DND-41 (cell line): ENCODE measurements around the gene MINPP1.
"Not testable (repeated sequence)": the region's sequence is repeated elsewhere in the genome, so short reads cannot be mapped to it uniquely, and the experiment has no call there.

Source experiments
- ATAC-seq: fragments of 200-7000 bp; cut with Tn5 transposase; 3 replicates; pipeline ENCODE4 v1.9.1; 2021; ENCODE audit warnings: low read depth; ENCODE audit not compliant: insufficient read depth
- DNase-seq: peaks from one replicate; pipeline ENCODE4 v3.0.0-alpha.2; 2020
- H2AFZ ChIP-seq: 2 replicates; pipeline ENCODE4 v1.6.0; 2012; ENCODE audit warnings: low read depth, low read length
- H3K27ac ChIP-seq: 2 replicates; pipeline ENCODE4 v1.5.1; 2012; ENCODE audit warnings: low read length, inconsistent platforms
- H3K27me3 ChIP-seq: fragments of 200-600 bp; sonication (generic); 2 replicates; pipeline ENCODE4 v1.6.0; 2012; ENCODE audit warnings: low read length, mild to moderate bottlenecking, inconsistent platforms; ENCODE audit not compliant: insufficient read depth, poor library complexity
- H3K36me3 ChIP-seq: 2 replicates; pipeline ENCODE4 v1.5.1; 2012; ENCODE audit warnings: low read length, inconsistent platforms; ENCODE audit not compliant: insufficient read depth
- H3K4me1 ChIP-seq: 2 replicates; pipeline ENCODE4 v1.5.1; 2012; ENCODE audit warnings: mild to moderate bottlenecking, low read length; ENCODE audit not compliant: insufficient read depth
- H3K4me2 ChIP-seq: 2 replicates; pipeline ENCODE4 v1.6.0; 2012; ENCODE audit warnings: mild to moderate bottlenecking, moderate library complexity, low read length, inconsistent platforms; ENCODE audit not compliant: insufficient read depth
- H3K4me3 ChIP-seq, 2 experiments: fragments of 200-600 bp in 1 of 2; shearing (Covaris generic) in 1 of 2; 2 replicates each; pipeline ENCODE4 v1.5.1; 2012 to 2016; ENCODE audit warnings: inconsistent platforms in 2 of 2, low read length in 2 of 2, mild to moderate bottlenecking in 2 of 2, low read depth in 1 of 2, moderate library complexity in 1 of 2
- H3K79me2 ChIP-seq: 2 replicates; pipeline ENCODE4 v1.6.0; 2012; ENCODE audit warnings: low read length, inconsistent platforms; ENCODE audit not compliant: insufficient read depth
- H3K9ac ChIP-seq: 2 replicates; pipeline ENCODE4 v1.6.0; 2012; ENCODE audit warnings: low read depth, mild to moderate bottlenecking, inconsistent platforms, low read length, moderate library complexity
- H3K9me3 ChIP-seq: 2 replicates; pipeline ENCODE4 v1.5.1; 2012; ENCODE audit warnings: low read length, moderate library complexity, mild to moderate bottlenecking, inconsistent platforms; ENCODE audit not compliant: insufficient read depth, severe bottlenecking
- H4K20me1 ChIP-seq: 2 replicates; pipeline ENCODE4 v1.6.0; 2012; ENCODE audit warnings: low read length; ENCODE audit not compliant: insufficient read depth
- EZH2 ChIP-seq: IDR thresholded peaks from 3 replicates; pipeline ENCODE4 v1.6.1; 2012; ENCODE audit warnings: borderline replicate concordance, low read depth, mild to moderate bottlenecking, moderate library complexity, low read length, inconsistent platforms; ENCODE audit not compliant: severe bottlenecking
- TF ChIP-seq, protein P1 (sequence below): IDR thresholded peaks from 2 replicates; pipeline ENCODE4 v1.5.1; 2012; ENCODE audit warnings: borderline replicate concordance, low read length, moderate library complexity, mild to moderate bottlenecking; ENCODE audit not compliant: poor library complexity, severe bottlenecking; ENCODE audit errors: extremely low read depth

MINPP1 gene

DNA sequence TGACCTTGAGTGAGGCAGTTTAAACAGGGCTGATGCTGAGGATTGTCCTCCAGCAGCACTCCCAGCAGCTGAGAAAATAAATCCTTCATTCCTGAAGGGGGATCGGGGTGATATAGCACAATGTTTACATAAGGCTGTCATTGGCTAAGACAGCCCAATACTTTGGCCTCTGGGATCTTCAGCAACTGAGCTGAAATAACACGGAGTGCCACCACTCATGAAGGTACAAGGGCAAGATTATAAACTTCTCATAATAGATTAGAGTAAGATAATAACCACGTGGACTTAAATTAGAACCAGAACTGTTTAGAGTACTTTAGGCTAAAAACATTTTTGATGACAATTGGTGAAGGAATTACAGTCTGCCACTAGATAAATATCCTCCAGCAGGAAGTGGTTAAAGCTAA lies 85.0 kb downstream of the MINPP1 start:
- Histone ChIP-seq H3K9me3 (no peaks in the 10 kb centered on the region), H3K4me3 (no peak overlapping the region), H3K36me3 (no peaks in the 10 kb centered on the region), H3K79me2 (no peaks in the 10 kb centered on the region), H3K9ac (no peak overlapping the region), H3K4me2 (no peak overlapping the region), H3K27ac (no peak overlapping the region), H4K20me1 (no peaks in the 10 kb centered on the region), H3K27me3 (no peaks in the 10 kb centered on the region), H2AFZ (no peak overlapping the region), H3K4me1 (no peaks in the 10 kb centered on the region)
- DNase-seq = no peak
- ATAC-seq = no peak
- no peak for TF ChIP-seq EZH2
- TF ChIP-seq, protein P1, sequence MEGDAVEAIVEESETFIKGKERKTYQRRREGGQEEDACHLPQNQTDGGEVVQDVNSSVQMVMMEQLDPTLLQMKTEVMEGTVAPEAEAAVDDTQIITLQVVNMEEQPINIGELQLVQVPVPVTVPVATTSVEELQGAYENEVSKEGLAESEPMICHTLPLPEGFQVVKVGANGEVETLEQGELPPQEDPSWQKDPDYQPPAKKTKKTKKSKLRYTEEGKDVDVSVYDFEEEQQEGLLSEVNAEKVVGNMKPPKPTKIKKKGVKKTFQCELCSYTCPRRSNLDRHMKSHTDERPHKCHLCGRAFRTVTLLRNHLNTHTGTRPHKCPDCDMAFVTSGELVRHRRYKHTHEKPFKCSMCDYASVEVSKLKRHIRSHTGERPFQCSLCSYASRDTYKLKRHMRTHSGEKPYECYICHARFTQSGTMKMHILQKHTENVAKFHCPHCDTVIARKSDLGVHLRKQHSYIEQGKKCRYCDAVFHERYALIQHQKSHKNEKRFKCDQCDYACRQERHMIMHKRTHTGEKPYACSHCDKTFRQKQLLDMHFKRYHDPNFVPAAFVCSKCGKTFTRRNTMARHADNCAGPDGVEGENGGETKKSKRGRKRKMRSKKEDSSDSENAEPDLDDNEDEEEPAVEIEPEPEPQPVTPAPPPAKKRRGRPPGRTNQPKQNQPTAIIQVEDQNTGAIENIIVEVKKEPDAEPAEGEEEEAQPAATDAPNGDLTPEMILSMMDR = no peak

DNA sequence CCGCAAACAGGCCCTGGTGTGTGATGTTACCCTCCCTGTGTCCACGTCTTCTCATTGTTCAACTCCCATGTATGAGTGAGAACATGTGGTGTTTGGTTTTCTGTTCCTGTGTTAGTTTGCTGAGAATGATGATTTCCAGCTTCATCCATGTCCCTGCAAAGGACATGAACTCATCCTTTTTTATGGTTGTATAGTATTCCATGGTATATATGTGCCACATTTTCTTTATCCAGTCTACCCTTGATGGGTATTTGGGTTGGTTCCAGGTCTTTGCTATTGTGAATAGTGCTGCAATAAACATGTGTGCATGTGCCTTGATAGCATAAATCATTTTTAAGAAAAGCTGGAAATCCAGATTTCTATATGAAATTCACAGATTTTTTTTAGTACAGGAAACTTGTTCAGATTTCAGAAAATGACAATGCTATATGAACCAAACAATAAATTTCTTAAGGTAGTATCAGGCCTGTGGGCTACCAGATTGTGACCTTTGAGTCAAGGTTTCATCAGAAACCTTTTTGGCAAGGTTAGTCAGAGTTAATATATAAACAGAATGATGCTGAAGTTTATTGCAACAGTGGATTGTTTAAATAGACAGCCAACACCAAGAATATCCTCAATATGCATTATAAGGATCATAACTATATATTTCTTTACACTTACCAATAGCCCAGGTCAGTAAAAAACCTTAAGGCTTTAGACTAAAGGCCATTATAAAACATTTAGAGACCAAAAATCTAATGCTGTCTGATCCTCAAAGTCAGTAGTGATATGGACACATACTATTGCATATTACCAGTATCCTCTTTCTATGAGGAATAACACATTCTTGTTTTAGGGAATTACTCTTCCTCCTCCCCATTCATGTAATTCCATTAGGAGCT lies 86.3 kb downstream of the MINPP1 start:
- Histone ChIP-seq H3K9me3 (no peaks in the 10 kb centered on the region), H3K27ac (no peak overlapping the region), H3K79me2 (no peaks in the 10 kb centered on the region), H3K27me3 (peaks cover under 1% of the 10 kb centered on the region), H3K4me3 (no peak overlapping the region), H3K9ac (no peak overlapping the region), H4K20me1 (no peaks in the 10 kb centered on the region), H3K36me3 (no peaks in the 10 kb centered on the region), H2AFZ (no peak overlapping the region), H3K4me2 (no peak overlapping the region), H3K4me1 (no peaks in the 10 kb centered on the region)
- ATAC-seq = no peak
- DNase-seq = no peak
- TF ChIP-seq EZH2 = no peak
- TF ChIP-seq, protein P1 = no peak

DNA sequence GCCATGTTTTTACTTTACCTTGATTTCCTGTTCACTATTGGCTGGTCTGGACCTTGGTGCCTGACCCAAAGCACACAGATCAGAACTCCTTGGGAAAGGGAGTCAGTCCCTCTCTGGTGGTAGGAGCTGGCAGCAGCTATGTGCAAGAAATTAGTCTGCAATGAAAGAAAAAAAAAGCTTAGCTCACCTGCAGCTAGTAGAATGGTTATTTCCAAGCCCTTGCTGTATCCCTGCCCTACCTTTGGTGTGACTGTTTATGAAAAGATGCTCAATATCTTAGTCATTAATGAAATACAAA lies 86.8 kb downstream of the MINPP1 start:
- Histone ChIP-seq H3K27me3 (peaks cover 4% of the 10 kb centered on the region), H3K4me1 (no peaks in the 10 kb centered on the region), H3K9ac (no peak overlapping the region), H4K20me1 (no peaks in the 10 kb centered on the region), H3K4me2 (no peak overlapping the region), H3K36me3 (no peaks in the 10 kb centered on the region), H3K9me3 (no peaks in the 10 kb centered on the region), H3K27ac (no peak overlapping the region), H2AFZ (no peak overlapping the region), H3K79me2 (no peaks in the 10 kb centered on the region), H3K4me3 (no peak overlapping the region)
- no peak for TF ChIP-seq EZH2
- TF ChIP-seq, protein P1 = no peak
- no peak for DNase-seq
- ATAC-seq = no peak

DNA sequence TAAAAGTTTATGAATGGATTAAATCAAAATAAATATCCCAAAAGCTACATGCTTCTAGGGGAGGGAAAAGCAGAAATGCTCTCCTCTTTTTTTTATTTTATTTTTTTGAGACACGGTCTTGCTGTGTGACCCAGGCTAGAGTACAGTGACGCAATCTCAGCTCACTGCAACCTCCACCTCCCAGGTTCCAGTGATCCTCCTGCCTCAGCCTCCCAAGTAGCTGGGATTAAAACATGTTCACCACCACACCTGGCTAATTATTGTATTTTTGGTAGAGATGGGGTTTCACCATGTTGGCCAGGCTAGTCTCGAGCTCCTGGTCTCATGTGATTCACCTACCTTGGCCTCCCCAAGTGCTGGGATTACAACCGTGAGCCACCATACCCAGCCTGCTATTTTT lies 88.2 kb downstream of the MINPP1 start:
- H3K79me2 ChIP-seq, H3K27me3 ChIP-seq, H4K20me1 ChIP-seq, DNase-seq, H3K27ac ChIP-seq, H3K9ac ChIP-seq, H3K36me3 ChIP-seq, H3K4me3 ChIP-seq, H3K4me2 ChIP-seq, ATAC-seq, H3K4me1 ChIP-seq, H3K9me3 ChIP-seq, H2AFZ ChIP-seq: not testable (repeated sequence)
